NB4 (cell line): Measurements from ENCODE around the gene TGFBR3.

Source experiments
- DNase-seq: peaks from one replicate; pipeline ENCODE4 v3.0.0; 2010; ENCODE audit warnings: low read depth
- H3K4me3 ChIP-seq: one replicate; pipeline ENCODE4 v1.5.1; 2011; ENCODE audit warnings: mild to moderate bottlenecking, low read depth, low read length, moderate library complexity
- CTCF ChIP-seq: IDR thresholded peaks from one replicate; pipeline ENCODE4 v1.5.1; 2012; ENCODE audit warnings: low read depth, low read length
- MAX ChIP-seq: IDR thresholded peaks from 2 replicates; pipeline ENCODE4 v1.6.1; 2011; ENCODE audit warnings: low read depth, low read length
- MYC ChIP-seq: IDR thresholded peaks from 2 replicates; pipeline ENCODE4 v1.6.1; 2011; ENCODE audit warnings: low read depth, low read length
- POLR2A ChIP-seq: IDR thresholded peaks from 2 replicates; pipeline ENCODE4 v1.6.1; 2011; ENCODE audit warnings: mild to moderate bottlenecking; ENCODE audit not compliant: insufficient read length; ENCODE audit errors: extremely low read depth

Gene TGFBR3

GRCh38 chr1:91891454-91891853 is 5.5 kb upstream of the TGFBR3 start:
- H3K4me3 ChIP-seq = no peak overlapping the region
- TF ChIP-seq POLR2A (no peak), MYC (no peak), CTCF (no peak), MAX (no peak)
- DNase-seq = no peak

- DNase-seq = no peak
- no peak for TF ChIP-seq CTCF
- TF ChIP-seq MAX = no peak
- TF ChIP-seq MYC = no peak
- TF ChIP-seq POLR2A = no peak
- H3K4me3 ChIP-seq = no peak overlapping the region
These were observed 3.9 kb upstream of the TGFBR3 start for GRCh38 chr1:91889717-91890459.

DNA sequence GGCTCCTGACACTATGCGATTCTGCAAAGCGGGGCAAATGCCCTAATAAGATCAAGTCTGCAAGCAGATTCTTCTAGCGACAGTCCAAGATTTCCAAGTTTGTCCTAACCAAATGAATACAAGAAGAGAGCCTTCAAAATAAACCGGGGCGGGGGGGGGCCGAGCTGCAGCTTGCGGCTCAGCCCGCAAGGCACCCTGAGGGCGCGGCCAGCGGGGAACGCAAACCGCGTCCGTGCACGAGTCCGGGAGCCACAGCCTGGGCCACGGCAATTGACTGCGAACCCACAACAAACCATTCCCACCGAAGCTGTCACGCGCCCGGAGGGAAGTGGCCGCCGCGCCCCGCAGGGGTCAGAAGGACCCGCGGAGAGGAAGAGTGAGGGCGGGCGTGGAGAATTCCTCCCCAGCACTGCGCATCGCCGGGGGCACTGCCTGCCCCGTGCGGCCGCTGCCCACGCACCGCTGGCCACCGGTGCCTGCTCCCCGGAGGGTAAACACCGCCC is 687 bp downstream of the TGFBR3 start:
- H3K4me3 ChIP-seq = peak overlapping the region; percentile 44
- peak; percentile 26 for DNase-seq
- TF ChIP-seq CTCF (no peak), POLR2A (no peak), MYC (no peak), MAX (no peak)

- no peak for TF ChIP-seq MAX
- no peak for TF ChIP-seq MYC
- no peak for TF ChIP-seq CTCF
- no peak for TF ChIP-seq POLR2A
- no peak overlapping the region for H3K4me3 ChIP-seq
- peak; percentile 4 for DNase-seq
These were observed 1.3 kb downstream of the TGFBR3 start for GRCh38 chr1:91884459-91885212.

DNA sequence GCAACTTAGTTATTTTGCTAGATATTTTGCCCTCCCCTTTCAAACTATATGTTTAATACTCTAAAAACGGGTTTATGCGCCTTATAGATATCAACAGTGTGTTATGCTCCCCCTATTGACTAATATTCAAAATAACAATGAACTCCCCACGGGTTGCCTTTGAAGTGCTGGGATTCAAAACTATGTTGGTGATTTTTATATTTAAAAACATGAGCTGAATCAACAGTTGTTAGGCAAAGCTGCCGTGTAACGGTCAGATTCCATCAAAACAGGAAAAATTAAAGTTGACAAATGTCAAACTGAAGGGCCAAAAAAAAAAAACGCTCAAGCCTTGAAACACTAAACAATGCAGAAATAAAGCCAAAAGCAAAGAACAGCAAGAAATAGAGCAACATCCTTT is 2.5 kb downstream of the TGFBR3 start:
- no peak for TF ChIP-seq POLR2A
- TF ChIP-seq CTCF = peak; percentile 19
- peak; percentile 23 for DNase-seq
- H3K4me3 ChIP-seq = no peak overlapping the region
